Suprapubic skin (tissue), 3 donors: ENCODE results near the gene GBP1.

Experiments used
- POLR2A ChIP-seq, 2 donors: fragments of 450-650 bp; IDR thresholded peaks; one replicate each; pipeline ENCODE4 v1.6.1; 2017; ENCODE audit warnings: antibody characterized with exemption in 2 of 2, mild to moderate bottlenecking in 2 of 2, moderate library complexity in 2 of 2
- TF ChIP-seq, protein P1 (sequence below), 2 donors: fragments of 200-600 bp in 1 of 2; fragments of 450-650 bp in 1 of 2; sonication (generic) in 1 of 2; IDR thresholded peaks; one replicate each; pipeline ENCODE4 v1.5.1; 2016 to 2019; ENCODE audit warnings: antibody characterized with exemption in 2 of 2, mild to moderate bottlenecking in 1 of 2, moderate library complexity in 1 of 2

DNA sequence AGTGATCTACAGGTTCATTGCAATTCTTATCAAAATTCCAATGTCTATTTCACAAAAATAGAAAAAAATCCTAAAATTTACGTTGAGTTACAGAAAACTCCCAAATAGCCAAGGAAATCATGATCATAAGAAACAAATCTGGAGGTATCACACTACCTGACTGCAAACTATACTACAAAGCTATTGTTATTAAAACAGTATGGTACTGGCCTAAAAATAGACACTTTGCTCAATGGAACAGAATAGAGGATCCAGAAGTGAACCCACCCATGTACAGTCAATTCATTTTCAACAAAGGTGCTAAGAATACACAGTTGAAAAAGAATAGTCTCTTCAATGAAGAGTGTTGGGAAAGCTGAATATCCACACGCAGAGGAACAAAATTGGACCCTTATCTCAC is 30.7 kb upstream of the GBP1 start:
- TF ChIP-seq, protein P1, sequence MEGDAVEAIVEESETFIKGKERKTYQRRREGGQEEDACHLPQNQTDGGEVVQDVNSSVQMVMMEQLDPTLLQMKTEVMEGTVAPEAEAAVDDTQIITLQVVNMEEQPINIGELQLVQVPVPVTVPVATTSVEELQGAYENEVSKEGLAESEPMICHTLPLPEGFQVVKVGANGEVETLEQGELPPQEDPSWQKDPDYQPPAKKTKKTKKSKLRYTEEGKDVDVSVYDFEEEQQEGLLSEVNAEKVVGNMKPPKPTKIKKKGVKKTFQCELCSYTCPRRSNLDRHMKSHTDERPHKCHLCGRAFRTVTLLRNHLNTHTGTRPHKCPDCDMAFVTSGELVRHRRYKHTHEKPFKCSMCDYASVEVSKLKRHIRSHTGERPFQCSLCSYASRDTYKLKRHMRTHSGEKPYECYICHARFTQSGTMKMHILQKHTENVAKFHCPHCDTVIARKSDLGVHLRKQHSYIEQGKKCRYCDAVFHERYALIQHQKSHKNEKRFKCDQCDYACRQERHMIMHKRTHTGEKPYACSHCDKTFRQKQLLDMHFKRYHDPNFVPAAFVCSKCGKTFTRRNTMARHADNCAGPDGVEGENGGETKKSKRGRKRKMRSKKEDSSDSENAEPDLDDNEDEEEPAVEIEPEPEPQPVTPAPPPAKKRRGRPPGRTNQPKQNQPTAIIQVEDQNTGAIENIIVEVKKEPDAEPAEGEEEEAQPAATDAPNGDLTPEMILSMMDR (IDR thresholded peaks at IDR 0.05), result no peak
- TF ChIP-seq POLR2A (IDR thresholded peaks at IDR 0.05), result no peak
